SKM-1 treated with dmso at 0.1 percent for 144 hours (cell line): ENCODE data around the gene DEPDC7.
"Not testable (repeated sequence)": the region's sequence is repeated elsewhere in the genome, so short reads cannot be mapped to it uniquely, and the experiment has no call there.

Source experiments
- DNase-seq: peaks from one replicate; lab custom pipeline; 2025; ENCODE audit not compliant: unreplicated experiment; lab: John Stamatoyannopoulos, UW

DEPDC7 gene

GRCh38 chr11:33021937-33022336, 6.3 kb downstream of the DEPDC7 start:
- DNase-seq, result no peak

DNA sequence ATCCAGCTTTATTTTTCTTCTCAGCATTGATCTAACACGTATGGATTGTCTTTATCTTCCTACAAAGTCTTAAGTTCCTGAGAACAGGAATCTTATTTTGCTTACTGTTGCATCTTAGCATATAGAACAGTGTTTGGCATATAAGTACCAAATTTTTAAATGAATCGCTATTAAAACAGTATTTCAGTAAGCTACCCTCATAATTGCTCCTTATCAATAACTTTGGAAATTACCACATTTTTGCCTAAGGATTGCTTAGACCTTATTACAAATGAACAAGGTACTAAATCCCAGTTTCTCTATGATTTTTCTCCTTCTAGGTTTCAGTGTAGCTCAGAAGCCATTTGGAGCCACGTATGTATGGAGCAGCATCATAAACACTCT, 9.7 kb downstream of the DEPDC7 start:
- DNase-seq, result no peak

DNA sequence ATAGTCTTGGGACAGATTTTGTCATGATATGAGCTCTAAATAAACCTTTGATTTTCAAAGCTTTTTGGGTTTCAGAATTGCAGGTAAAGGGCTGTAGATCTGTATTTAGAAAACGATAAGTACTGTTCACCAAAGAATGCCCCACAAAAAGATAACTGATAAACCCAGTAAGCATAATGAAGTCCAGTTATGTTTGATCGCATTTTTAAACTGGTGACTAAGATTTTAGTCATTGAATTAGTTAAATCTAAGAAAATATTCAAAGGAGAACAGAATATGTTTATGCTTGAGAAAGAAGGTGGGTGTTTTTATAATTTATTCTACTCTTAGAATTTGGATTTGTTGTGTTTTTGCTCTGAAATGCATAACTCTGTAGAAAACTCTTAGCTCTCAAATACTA, 11.6 kb downstream of the DEPDC7 start:
- DNase-seq, result no peak

DNA sequence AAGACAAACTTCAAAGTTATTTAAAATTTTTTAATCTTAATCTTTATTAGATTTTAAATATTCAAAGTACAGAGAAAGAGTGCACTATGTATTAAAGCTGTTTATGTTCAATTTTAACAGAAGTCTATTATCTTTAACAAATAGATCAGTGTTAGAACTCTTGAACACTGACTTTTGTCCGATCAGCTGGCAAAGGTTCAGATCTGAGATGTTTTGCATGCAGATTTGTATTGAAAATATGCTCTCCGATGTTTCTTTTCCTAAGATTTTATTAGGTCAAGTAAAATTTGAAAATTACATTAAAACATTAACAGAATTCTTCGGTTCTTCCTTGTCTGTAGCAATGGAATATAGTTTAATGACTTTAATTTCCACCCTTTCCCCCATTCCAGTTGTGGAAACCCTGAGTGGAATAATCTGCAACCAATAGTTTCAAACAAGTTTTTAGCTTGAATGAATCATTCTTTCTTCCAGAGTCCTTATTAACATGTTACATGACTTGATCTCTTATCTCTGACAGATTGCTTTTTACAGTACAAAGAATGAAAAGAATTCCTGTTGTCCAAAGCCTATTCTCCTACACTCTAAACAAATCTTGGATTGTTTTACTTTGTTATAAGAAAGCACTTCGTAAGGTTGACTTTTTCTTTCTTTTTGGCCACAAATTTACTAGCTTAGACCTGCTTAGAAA, 12.3 kb downstream of the DEPDC7 start:
- no peak for DNase-seq

GRCh38 chr11:33028537-33028914, 12.8 kb downstream of the DEPDC7 start:
- DNase-seq, result no peak

GRCh38 chr11:33029218-33029617, 13.5 kb downstream of the DEPDC7 start:
- not testable (repeated sequence) for DNase-seq

- no peak for DNase-seq
Observed at GRCh38 chr11:33033493-33033892, 17.8 kb downstream of the DEPDC7 start.

DNA sequence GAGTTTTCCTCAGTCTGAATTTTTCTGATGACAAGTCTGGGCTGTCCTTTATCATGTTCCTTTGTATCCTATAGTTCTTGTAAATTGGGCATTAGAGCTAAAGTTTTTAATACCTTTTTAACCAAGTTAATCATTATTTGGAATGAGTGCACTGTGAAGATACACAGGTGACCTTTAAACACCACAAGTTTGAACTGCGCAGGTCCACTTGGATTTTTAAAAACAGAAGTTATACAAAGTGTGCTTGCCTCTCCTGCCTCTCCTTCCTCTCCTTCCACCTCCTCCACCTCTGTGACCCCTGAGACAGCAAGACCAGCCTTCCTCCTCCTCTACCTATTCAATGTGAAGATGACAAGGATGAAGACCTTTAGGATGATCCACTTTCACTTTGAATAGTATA, 19.3 kb downstream of the DEPDC7 start:
- DNase-seq, result no peak

DNA sequence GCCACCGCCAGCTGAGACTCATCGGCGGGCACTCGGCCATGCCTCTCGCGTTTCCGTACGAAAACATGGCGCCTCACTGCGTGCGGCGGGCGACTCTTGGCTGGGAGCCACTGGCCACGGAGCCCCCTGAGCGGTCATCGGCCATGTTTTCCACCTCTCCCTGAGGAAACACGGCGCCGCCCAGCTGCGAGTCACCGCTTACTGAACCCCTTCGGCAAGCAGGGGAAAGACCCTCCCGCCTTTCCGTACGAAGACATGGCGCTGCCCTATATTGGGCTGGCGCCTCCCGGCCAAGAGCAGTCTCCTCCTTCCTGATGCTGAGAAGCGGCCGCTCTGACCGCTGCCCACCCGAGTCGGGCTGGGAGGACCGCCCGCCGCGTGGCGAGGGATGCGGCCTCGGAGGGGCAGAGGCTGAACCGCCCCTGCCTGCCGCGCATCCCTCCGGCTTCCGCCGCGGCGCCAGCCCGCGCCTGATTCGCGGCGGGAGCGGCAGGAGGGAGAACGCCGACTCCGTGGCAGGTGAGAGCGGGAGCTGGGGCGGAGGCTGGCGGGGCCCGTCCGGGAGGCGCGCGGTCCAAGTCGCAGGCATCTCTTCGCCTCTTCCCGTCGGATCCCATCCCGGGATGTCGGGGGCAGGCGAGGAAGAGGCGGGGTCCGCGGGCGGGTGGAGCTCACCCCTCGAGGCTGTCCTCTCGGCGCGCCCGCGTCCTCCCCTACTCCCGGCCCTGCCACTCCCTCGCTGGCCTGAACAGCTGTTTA, 23.8 kb downstream of the DEPDC7 start, which contains the start of gene TCP11L1:
TSS of gene TCP11L1 (plus strand) at position 299 of the 759 bp plus-strand sequence. CDS start 4,202 bp downstream, outside the sequence.
- peak; percentile 83 for DNase-seq

DNA sequence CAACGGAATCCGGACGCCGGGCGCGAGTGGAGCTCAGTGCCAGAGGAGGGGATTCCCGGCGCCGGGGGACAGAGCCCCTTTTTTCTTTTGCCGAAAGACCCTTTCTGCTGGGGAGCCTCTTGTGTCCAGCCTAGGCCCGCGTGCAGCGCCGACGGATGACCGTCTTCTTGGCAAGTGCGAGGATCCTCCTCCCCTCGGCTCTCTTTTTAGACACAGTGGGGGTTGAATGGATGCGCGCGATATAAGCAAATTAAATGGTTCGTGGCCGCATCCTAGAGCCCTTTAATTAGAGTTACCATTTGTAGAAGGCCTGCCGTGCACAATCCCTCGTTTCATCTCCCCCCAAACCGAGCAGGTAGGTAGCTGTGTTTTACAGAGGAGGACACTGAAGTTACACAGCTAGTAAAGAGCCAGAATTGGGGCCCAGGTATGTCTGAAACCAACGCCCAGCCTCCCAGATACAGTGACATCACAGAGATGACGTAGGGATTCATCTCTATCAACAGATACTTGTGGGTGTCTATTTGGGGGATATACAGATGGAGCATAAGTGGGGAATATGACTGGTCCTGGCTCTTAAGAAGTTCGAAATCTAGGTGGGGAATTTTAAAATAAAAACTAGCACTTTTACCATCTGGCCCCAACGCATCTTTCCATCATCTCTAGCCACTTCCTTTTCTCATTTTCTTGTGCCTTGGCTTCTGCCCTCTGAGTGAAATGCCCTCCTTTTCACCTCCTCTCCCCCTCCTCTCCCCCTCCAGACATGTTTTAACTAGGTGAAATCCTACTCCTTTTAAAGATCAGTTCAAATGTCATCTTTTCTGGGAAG, 24.6 kb downstream of the DEPDC7 start:
- peak; percentile 41 for DNase-seq

- DNase-seq, result no peak
Observed at GRCh38 chr11:33040862-33041453, 25.3 kb downstream of the DEPDC7 start.

GRCh38 chr11:33043221-33043830, 27.6 kb downstream of the DEPDC7 start:
- DNase-seq, result no peak

DNA sequence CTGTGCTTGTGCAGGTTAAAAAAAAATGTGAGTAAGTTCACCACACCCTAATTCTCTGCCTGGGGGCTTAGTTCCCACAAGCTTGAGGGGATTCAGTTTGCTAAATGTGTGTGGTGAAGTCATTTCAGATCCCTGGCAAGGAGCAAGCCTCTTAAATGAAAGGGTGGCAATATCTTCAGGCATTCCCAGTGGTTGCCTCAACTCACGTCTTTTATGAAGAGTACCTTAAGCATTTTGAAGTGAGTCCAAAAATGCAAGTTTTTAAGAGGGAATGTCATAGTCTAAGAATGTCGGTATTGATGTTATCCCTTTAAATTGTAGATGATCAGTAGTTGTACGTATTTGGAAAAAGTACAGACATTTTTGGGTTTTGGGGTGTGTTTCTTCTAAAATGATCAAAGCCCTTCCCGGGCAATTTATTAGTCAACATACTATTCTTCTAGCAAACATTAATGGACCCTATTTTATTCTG, 28.6 kb downstream of the DEPDC7 start:
- DNase-seq, result no peak

GRCh38 chr11:33045551-33046255, 30.0 kb downstream of the DEPDC7 start:
- no peak for DNase-seq

DNA sequence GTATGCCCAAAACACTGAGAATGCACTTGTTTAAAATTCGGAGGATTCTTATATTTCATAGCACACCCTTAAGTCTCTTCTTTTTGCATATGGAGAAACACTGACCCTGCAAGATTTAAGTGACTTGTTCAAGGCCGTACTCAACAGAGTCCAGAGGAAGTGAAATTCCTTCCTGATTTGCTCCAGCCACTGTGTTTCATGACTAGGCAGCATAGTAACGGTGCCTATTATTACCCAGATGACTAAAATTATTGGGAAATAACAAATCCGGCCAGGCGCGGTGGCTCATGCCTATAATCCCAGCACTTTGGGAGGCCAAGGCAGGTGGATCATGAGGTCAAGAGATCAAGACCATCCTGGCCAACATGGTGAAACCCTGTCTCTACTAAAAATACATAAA, 33.0 kb downstream of the DEPDC7 start:
- DNase-seq, result peak; percentile 11

DNA sequence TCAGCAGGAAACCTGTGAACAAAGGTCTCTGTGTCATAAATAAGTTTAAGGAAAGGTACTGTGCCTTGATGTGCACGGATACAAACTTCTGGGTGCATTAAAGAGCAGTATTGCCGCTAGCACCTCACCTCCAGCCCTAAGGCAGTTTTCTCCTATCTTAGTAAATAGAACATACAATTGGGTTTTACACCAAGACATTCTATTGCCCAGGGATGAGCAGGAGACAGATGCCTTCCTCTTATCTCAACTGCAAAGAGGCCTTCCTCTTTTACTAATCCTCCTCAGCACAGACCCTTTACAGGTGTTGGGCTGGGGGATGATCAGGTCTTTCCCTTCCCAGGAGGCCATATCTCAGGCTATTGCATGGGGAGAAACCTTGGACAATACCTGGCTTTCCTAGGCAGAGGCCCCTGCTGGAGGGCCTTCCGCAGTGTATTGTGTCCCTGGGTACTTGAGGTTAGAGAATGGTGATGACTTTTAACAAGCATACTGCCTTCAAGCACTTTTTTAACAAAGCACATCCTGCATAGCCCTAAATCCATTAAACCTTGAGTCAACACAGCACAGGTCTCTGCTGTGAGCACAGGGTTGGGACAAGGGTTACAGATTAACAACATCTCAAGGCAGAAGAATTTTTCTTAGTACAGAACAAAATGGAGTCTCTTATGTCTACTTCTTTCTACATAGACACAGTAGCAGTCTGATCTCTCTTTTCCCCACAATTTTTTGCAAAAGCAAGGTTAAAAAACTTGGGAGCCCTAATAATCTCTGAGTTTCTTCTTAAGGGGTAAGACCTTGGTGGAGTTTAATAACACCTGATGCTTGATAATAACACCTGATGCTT, 34.1 kb downstream of the DEPDC7 start:
- DNase-seq, result not testable (repeated sequence)

- DNase-seq, result peak; percentile 41
Observed at GRCh38 chr11:33052231-33052630, 36.6 kb downstream of the DEPDC7 start.

DNA sequence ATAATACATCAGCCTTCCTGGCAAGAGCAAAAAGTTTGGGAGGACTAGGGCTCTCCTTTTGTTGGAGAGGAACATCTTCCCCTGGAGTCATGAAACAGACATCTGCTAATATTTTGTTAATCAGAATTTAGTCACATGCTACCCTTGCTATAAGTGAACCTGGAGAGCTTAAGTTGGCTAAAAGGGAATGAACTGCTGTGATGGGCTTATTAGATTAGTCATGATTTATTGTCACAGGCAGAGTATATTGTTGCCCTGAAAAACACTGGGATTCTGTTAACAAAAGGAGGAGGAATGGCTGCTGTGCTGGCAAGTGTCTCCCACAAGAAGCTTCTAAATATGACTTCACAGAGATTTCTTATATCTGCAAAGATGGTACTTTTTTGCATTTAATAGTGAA, 39.7 kb downstream of the DEPDC7 start:
- DNase-seq, result no peak

DNA sequence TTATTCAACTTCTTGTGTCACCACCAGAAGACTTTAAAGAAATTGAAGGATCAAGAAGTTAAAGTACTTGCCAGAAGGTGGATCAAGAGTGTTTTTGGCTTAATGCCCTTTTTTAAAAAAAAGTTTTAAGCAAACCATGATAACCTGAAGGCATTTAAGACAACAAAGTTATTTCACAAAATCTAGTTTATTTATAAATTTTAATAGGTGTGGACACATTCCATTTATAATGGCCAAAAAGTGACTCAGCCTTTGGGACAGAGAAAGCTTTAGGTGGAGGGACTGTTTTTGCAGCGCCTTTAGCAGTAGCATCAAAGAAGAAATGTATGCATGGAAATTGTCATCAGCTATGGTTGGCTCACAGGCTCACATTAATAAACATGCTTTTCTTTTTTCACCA, 41.6 kb downstream of the DEPDC7 start:
- DNase-seq, result no peak
